ENCODE data around the gene DSCAM. TPM values are rescaled to one million over a fixed set of nuclear protein-coding genes. Genes with fewer than 3 reads are reported as not detected.
A peak's percentile ranks its signal among the peaks of the same experiment; 100 is the strongest.
"Not testable (repeated sequence)": the region's sequence is repeated elsewhere in the genome, so short reads cannot be mapped to it uniquely, and the experiment has no call there.

Gene DSCAM
- total RNA-seq, 1 donor from 2014 or later = 0.36 TPM

DNA sequence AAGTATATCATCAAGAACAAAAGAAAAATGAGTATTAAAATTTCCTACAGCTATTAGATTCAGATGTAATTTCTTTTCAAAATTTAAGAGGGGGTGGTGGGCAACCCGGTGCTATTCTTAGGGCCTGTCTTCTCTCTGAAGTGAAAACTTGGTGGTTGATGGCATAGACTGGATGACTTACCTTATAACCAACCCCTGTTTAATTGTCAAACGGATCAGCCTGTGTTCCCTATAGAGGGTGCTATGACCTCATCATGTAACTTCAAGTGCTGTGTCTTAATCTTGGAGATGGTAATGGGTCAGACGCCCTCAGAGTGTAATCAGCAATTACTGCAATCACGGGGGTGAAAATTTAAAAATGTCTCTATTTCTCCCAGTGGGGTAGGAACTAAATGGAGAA, 803.5 kb downstream of the DSCAM start:
- no peak for DNase-seq (ENCODE audit: low spot score)
- no peak for ATAC-seq
- intact Hi-C loops (cut with DNase I) = no loop called here

GRCh38 chr21:40041446-40041845, 805.5 kb downstream of the DSCAM start:
- ATAC-seq (no peak), DNase-seq (ENCODE audit: low spot score) (no peak)
- intact Hi-C loops (cut with DNase I) = no loop called here

DNA sequence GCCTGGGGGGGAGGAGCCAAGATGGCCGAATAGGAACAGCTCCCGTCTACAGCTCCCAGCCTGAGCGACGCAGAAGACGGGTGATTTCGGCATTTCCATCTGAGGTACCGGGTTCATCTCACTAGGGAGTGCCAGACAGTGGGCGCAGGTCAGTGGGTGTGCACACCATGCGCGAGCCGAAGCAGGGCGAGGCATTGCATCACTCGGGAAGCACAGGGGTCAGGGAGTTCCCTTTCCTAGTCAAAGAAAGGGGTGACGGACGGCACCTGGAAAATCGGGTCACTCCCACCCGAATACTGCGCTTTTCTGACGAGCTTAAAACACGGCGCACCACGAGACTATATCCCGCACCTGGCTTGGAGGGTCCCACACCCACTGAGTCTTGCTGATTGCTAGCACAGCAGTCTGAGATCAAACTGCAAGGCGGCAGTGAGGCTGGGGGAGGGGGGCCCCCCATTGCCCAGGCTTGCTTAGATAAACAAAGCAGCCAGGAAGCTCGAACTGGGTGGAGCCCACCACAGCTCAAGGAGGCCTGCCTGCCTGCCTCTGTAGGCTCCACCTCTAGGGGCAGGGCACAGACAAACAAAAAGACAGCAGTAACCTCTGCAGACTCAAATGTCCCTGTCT, 813.7 kb downstream of the DSCAM start:
- DNase-seq (ENCODE audit: low spot score); intact Hi-C loops (cut with DNase I); ATAC-seq: not testable (repeated sequence)

GRCh38 chr21:40029888-40030287, 817.1 kb downstream of the DSCAM start:
- DNase-seq (ENCODE audit: low spot score) (no peak), ATAC-seq (no peak)
- intact Hi-C loops (cut with DNase I) = no loop called here

- intact Hi-C loops (cut with DNase I); ATAC-seq: not testable (repeated sequence)
Observed at GRCh38 chr21:40028393-40028792, 818.6 kb downstream of the DSCAM start.

DNA sequence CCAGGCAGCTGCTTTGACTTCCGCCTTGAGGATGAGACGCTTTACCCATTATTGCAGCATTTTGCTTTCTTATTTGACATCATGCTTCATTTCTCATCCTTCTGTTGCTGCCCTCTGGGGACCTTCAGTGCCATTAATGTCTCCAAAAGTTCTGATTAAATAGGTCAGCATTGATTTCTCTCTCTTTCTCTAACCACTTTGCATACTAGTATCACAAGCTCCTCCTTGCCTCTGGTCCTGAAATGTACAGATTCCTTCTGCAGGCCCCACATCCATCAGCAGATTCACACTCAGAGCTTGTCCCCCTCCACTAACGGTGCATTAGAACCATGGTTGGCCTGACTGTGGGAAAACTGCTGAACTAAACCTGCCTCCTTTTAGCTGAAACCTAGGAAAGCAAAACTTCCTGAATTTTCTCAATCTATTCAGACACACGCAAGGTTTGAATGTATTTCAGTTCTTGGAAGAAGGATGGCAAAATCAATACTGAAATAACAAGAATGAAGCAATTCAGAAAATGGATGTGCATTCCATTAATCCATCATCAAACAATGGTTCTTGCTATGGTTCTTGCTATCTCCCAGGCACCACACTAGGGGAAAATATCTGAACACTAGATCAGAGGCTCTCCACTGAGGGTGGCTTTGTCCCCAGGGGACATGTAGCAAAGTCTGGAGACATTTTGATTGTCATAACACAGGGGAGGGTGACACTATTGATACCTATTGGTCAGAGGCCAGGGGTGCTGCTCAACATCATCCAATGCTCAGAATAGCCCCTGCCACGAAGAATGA, 825.2 kb downstream of the DSCAM start:
- intact Hi-C loops (cut with DNase I) = no loop called here
- ATAC-seq (no peak), DNase-seq (ENCODE audit: low spot score) (no peak)

More at GRCh38 chr21:40028393-40028792, 818.6 kb downstream of the DSCAM start:
- DNase-seq (ENCODE audit: low spot score) = not testable (repeated sequence)

GRCh38 chr21:40020651-40021050, 826.3 kb downstream of the DSCAM start:
- intact Hi-C loops (cut with DNase I) = no loop called here
- DNase-seq (ENCODE audit: low spot score) (no peak), ATAC-seq (no peak)

DNA sequence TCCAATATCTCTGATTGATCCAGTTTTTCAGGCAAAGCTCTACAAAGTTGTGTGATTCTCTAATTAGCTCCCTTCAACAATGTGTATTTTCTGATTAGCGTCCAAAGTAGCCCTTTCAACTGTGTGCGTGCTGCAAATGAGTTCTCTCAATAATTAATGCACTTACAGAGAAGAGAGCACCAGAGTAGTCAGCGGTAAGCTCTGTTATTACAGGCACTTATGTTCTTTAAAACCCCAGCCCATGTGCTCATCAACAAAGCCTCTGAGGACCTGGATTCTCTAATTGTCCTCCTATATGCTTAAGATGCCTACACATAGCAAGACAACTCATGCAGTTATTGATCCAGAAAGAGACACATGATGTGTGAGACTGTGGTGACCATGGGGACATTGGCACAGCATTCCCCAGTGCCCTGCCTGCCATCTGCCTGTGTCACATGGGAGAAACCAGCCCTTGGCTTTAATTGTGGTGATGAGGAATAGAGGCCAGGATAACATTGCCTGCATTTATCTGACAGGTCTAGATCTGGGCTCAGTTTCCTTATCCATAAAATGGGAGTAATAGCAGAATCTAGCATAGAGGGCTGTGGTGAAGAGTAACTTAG, 828.0 kb downstream of the DSCAM start:
- intact Hi-C loops (cut with DNase I) = no loop called here
- ATAC-seq = no peak
- no peak for DNase-seq (ENCODE audit: low spot score)

DNA sequence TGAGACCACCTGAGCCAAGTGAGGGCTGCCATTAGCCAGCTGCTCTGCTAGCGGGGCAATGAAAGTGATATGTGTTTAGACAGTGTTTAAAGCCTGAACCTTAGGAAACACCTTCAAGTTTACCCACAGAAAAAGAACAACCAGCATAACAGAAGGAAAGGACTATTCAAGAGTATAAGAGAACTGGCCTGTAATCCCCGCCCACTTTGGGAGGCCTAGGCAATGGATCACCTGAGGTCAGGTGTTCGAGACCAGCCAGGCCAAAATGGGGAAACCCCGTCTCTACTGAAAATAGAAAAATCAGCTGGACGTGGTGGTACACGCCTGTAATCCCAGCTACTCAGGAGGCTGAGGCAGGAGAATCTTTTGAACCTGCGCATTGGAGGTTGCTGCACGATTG, 830.3 kb downstream of the DSCAM start:
- DNase-seq (ENCODE audit: low spot score) (no peak), ATAC-seq (no peak)
- intact Hi-C loops (cut with DNase I) = no loop called here

- intact Hi-C loops (cut with DNase I) = no loop called here
- DNase-seq (ENCODE audit: low spot score) = no peak
- no peak for ATAC-seq
Observed at GRCh38 chr21:40016234-40016633, 830.7 kb downstream of the DSCAM start.

- DNase-seq (ENCODE audit: low spot score) (no peak), ATAC-seq (no peak)
- intact Hi-C loops (cut with DNase I) = no loop called here
Observed at GRCh38 chr21:40015818-40016217, 831.1 kb downstream of the DSCAM start.

- intact Hi-C loops (cut with DNase I) = no loop called here
- DNase-seq (ENCODE audit: low spot score) (no peak), ATAC-seq (no peak)
Observed at GRCh38 chr21:40014394-40014793, 832.6 kb downstream of the DSCAM start.

DNA sequence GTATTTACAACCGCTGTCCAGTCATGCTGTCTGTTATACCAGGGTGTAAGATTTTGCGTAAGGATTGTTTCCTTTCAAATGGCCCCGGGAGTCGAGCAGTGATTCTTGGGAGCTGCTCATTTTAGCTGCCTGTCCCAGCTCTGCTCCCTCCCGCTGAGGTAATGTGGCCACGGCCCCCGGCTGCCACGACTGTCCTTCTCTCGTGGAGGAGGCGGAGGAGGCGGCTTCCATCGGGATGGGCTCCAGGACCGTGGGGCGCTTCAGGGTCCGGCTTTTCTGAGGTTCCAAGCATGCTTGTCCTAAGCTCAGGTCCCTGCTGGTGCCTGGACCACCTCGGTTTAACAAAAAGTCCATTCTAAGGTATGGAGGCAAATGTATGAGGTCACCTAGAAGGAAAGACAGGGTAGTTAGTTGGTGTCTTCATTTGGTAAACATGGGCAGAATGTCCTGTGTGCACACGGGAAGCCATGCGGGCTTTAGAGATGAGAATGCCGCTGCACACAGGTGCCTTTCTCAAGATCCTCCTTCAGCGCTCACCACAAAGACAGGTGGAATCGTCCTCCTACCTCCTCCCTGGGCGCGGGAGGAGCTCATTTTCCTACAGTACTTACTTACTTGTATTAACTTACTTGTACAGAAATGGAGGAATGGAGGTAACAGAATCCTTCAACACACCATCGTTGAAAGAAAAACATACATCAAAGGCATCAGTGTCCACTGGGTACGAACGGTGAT, 833.8 kb downstream of the DSCAM start:
- DNase-seq (ENCODE audit: low spot score) (no peak), ATAC-seq (no peak)
- intact Hi-C loops (cut with DNase I) = no loop called here

DNA sequence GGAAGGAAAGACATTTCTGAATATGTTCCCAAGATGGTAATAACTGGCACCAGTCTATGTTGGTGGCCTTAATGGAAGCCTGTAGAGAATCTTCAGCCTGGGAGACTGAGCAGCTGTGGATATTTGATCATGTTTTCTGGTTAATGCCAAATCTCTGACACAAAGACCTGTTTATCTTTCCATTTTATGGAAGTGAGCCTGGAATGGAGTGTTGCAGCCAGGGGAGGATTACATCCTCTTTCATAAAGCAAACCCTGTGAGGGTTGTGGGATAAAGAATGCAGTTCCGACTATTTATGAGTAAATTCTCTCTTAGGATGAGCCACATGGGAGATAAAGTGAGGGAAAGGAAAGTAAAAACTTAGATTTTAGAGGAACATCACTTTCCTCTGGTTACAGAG, 835.6 kb downstream of the DSCAM start:
- intact Hi-C loops (cut with DNase I) = no loop called here
- ATAC-seq (peak; percentile 90), DNase-seq (ENCODE audit: low spot score) (no peak)

DNA sequence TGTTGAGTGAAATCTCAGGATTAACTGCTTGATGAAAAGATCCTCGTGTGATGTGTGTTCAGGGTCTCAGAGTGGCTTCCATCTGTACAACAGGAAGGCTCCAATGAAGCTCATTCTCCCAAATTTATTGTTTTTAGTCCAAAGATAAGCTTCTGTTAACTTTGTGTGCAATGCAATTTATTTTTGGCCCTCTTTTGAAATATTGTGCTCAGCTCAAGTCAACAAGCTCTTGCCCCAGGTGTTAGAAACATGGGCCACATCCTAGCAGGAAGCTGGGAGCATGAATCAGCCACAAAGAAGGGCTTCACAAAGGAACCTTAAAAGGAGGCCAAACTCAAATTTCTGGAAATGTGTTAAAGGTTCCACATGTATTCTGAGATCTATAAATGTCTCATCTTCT, 844.0 kb downstream of the DSCAM start:
- DNase-seq (ENCODE audit: low spot score) (no peak), ATAC-seq (no peak)
- intact Hi-C loops (cut with DNase I) = no loop called here

DNA sequence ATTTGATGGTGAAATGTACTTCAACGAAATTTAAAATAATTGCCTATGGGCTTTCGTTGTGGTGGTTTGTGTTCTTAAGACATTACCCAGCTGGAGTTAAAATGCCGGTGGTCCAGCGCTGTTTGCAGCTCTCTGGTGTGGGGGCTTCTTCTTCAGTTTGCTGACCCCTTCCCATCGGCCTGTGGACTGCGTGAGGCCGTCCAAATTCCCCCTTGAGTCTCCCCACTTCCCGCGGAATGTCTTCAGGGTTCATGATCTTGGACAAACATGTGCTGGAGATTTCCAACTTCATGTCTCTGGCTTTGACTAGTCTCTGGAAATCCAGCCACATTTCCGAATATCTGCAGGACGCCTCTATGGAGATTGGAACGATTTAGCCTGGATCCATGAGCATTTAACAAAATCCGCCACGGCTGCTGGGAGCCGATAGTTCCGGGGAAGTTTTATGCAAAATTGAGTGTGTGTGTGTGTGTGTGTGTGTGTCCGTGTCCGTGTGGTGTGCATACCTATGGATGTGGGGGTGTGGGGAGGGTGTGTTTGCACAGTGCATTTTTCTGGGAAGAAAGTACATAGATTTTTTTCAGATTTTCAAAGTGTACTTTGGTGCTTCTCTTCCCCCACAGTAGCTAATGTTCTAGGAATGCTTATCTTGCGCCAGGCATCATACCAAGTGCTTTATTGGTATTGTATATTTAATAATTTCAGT, 862.5 kb downstream of the DSCAM start:
- intact Hi-C loops (cut with DNase I) = no loop called here
- DNase-seq (ENCODE audit: low spot score) (no peak), ATAC-seq (no peak)

DNA sequence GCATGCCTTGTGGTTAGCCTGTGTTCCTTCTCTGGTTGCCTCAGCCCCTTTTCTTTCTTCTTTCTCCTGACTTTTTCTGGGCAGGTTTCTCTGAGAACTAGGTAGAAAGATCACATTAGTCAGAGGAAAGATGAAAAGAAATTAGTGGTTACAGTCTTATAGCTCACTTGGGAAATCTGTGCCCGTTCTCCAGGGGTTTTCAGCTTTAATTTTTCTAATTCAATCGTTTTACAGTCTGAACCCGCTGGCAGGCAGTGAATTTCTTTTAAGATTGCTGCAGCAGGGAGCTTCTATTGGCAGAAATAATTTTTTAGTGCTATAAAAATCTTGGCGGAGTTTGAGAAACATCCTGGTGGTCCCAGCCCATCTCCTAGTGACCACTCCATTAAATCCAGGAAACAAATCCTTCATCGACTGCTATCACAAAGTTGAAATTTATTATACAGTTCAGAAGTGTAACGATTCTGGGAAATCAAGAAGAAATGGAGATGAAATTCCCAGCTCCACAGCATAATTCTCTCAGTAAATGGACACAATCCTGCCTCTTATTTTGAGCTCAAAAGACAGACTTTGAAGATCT, 866.6 kb downstream of the DSCAM start:
- intact Hi-C loops (cut with DNase I) = no loop called here
- ATAC-seq = no peak
- DNase-seq (ENCODE audit: low spot score) = no peak

DNA sequence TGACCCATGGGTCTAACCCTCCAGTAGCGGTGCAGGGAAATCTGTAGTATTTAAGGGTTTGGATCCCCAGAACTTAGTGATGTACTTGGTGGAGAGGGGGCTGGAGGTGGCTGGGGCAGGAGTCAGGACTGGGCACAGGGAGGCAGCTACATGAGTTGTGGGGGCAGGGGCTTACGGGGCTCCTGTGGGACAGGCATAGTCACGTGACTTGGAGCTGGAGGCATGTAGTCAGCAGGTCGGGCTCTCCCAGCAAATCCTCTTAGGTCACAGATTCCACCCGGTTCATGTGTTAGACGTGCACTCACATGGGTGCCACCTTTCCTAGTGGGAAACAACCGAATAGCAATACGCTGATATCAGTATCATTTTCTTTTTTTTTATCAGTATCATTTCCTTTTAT, 867.6 kb downstream of the DSCAM start:
- intact Hi-C loops (cut with DNase I) = no loop called here
- DNase-seq (ENCODE audit: low spot score) = no peak
- no peak for ATAC-seq

DNA sequence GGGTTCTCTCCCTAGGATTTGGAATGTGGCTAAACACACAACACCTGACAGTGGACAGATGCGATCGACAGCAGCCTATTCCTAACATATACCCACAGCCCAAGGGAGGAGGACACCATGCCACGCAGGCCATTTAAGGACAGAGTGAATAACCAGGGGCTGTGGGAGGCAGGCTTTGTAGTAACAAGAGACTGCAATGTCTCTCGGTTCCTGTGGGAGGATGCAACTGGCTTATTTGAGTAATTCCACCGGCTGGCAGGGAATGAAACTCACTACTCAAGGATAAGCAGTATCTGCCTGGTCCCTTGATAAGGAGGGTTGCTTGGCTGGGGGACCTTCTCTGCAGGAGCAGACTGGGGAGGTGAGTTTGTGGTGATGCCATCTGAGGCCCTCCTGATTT, 870.2 kb downstream of the DSCAM start:
- intact Hi-C loops (cut with DNase I) = no loop called here
- DNase-seq (ENCODE audit: low spot score) (no peak), ATAC-seq (no peak)

All from sciatic nerve (tissue), 2 donors.